Inferior parietal cortex (tissue), 1 donor: Measurements from ENCODE around the gene RNGTT.
A peak's percentile ranks its signal among the peaks of the same experiment; 100 is the strongest.
"Not testable (repeated sequence)": the region's sequence is repeated elsewhere in the genome, so short reads cannot be mapped to it uniquely, and the experiment has no call there.

ENCODE experiments used
- DNase-seq: peaks from one replicate; pipeline ENCODE4 v3.0.0-alpha.2; 2016; ENCODE audit errors: extremely low spot score

RNGTT gene

GRCh38 chr6:88814909-88815308 lies 148.5 kb downstream of the RNGTT start:
- DNase-seq, result no peak

DNA sequence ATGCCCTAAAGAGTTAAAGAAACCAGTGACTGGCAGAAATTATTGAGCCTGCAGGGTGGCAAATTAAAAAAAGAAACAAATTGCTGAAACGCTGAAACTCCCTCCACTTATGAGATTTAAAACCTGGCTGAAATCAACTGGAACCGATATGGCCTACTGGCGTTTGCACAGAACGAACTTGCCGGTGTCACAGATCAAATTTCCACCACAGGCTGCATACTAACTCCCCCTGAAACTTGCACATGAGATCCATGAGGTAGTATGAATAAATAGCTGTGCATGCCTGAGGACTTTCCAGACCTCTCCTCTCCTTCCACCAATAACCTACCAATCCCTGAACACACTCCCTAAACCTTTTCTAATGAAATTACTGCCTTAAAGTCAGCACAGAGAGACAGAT lies 150.4 kb downstream of the RNGTT start:
- DNase-seq, result no peak

DNA sequence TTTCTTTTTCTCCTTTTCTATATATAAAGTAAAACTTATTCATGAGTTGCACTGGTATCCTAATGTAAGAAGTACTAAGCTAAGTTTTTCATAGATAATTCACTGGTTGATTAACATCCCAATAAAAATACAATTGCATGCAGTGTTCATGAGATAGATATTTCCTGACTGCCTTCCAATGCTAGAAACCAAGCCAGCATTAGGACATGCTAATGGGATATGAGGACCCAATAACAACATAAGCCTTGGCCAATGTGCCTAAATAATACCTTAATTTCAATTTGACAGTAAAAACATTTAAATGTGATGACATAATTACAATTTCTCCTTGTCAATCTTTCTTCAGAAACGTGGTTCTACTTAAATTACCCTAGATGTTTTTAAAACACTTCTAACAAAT lies 152.7 kb downstream of the RNGTT start:
- no peak for DNase-seq

- no peak for DNase-seq
Measured at GRCh38 chr6:88810089-88810488, 153.3 kb downstream of the RNGTT start.

DNA sequence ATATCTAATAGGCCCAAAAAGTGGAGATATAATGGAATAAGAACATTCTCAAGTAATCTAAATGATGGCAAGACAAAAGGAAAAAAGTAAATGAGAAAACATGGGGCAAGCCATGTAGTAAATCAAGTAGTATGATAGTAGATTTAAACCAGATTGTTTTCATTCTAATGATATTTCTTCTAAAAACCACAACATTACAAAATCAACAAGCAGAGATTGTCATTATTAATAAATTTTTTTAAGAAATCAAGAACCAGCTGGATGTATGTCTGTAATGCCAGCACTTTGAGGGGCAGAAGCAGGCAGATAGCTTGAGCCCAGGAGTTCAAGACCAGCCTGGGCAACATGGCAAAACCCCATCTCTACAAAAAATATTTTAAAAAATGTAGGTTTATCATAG lies 155.0 kb downstream of the RNGTT start:
- DNase-seq, result no peak

- no peak for DNase-seq
Measured at GRCh38 chr6:88807622-88808021, 155.8 kb downstream of the RNGTT start.

DNA sequence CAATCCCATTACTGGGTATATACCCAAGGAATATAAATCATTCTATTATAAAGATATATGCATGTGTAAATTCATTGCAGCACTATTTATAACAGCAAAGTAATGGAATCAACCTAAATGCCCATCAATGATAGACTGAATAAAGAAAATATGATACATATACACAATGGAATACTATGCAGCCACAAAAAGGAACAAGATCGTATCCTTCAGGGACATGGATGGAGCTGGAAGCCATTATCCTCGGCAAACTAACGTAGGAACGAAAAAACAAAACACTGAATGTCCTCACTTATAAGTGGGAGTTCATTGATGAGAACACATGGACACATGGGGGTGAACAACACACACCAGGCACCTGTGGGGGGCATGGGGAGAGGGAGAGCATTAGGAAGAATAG lies 156.7 kb downstream of the RNGTT start:
- no peak for DNase-seq

- DNase-seq, result no peak
Measured at GRCh38 chr6:88804701-88805100, 158.7 kb downstream of the RNGTT start.

DNA sequence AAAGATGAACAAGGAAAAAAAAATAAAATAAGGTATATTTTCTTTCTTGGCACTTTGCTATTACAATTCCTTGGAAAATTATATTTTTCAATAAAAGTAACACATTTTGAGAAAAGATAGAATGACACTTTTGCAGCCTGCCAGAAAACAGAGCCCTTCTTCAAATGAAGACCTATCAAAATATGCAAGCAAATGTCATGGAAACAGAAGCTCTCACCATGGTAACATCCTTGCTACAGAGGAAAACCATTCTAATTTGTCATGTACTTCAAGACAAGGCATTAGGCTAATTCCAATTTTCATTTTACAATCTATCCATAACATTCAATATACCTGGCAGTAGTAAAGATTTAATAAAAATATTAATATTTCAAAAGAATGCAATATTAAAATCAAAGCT lies 177.9 kb downstream of the RNGTT start:
- DNase-seq, result no peak

DNA sequence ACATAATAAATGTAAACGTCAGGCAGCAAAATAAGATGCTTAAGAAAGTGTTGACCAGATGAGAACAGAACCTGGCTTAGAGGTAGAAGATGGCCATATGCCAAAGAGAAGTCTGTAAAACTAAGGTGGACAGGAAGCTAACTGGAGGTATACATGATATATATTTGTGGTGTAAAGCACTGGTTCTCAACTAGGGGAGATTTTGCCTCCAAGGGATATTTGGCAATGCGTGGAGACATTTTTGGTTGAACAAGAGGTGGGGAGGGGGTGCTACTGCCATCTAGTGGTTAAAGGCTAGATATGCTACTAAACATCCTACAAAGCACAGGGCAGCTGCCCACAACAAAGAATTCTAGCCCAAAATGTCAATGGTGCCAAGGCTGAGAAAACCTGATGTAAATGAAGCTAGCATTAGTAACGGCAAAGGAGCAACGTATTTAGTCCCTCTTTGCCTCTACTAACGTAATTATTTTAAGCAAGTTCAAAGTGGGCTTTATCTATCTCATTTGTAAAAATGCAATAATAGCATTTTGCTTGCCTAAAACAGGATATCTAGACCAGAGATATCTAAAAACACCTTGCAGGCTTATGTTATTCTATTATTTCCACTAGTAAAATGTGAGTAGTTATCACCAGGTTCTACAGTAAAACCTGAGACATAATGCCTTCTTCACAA lies 182.6 kb downstream of the RNGTT start:
- peak; percentile 77 for DNase-seq

DNA sequence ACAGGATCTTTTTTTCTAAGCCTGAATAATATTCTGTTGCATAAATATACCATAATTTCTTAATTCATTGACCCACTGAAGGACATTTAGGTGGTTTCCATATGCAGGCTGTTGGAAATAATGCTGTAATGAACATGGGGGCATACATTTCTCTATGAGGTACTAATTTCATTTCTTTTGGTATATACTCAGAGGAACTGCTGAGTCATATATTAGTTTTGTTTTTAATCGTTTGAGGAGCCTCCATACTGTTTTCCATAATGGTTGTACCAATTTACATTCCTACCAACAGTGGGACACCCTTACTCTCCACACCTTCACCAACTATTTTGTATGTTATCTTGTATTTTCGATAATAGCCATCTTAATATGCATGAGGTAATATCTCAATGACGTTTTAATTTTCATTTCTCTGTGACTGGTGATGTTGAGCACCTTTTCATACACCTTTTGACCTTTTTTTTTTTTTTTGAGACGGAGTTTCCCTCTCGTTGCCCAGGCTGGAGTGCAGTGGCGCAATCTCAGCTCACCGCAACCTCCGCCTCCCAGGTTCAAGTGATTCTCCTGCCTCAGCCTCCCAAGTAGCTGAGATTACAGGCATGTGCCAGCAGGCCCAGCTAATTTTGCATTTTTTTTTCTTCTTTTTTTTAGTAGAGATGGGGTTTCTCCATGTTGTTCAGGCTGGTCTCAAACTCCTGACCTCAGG lies 187.4 kb downstream of the RNGTT start:
- no peak for DNase-seq

GRCh38 chr6:88768114-88768513 lies 195.3 kb downstream of the RNGTT start:
- not testable (repeated sequence) for DNase-seq

DNA sequence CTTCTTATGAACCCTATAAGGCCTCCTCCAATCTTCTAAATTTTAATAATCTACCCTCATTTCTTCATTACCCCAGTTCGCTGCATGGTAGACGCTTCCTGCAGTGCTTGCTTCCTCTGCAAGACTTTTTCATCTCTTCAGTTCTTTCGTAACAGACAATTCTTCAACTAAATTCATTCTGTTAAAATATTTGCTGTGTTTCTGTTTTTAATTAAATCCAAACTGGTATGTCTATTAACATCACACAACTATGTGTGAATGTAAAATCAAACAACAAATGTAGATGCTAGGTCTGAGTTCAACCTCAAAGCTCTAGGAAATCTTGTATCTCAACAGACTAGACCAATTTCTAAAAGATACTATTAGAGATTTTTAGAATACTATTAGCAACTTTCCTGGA lies 199.3 kb downstream of the RNGTT start:
- no peak for DNase-seq

DNA sequence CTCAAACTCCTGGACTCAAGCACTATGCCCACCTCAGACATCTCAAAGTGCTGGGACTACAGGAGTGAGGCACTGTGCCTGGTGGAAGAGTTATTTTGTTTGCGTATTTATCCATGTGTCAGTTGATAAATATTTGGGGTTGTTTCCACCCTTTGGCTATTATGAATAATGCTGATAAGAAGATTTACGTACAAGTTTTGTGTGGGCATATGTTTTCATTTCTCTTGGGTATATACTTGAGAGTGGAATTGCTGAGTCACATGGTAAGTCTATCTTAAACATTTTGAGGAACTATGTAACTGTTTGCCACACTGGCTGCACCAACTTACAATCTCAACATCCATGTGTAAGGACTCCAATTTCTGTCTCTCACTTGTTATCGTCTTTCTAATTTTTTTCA lies 200.3 kb downstream of the RNGTT start:
- DNase-seq, result no peak

DNA sequence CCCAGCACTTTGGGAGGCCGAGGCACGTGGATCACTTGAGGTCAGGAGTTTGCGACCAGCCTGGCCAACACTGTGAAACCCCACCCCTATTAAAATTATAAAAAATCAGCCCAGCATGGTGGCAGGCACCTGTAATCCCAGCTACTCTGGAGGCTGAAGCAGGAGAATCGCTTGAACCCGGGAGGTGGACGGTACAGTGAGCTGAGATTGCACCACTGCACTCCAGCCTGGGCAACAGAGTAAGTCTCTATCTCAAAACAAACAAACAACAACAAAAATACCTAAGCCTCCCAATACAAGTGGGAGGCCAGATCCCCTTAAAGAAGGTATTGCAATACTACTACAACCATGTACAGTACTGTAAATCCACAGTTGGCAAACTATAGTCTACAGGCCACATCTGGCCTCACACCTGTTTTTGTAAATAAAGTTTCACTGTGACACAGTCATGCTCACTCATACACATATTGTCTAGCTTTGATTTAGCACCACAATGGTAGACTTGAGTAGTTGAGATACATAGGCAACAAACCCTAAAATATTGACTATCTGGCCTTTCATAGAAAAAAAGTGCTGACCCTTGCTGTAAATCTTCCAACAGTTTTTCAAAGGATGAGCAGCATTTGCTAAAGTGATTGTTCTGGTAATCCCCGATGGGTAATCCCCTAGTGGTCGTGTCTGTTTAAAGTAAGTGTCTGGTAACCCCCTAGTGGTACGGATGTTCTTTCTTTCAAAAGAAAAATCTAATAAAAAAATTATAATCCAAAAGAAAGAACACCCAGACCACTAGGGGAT lies 202.0 kb downstream of the RNGTT start:
- no peak for DNase-seq

- no peak for DNase-seq
Measured at GRCh38 chr6:88760091-88760490, 203.3 kb downstream of the RNGTT start.

GRCh38 chr6:88750936-88751335 lies 212.5 kb downstream of the RNGTT start:
- no peak for DNase-seq

- no peak for DNase-seq
Measured at GRCh38 chr6:88749849-88750248, 213.6 kb downstream of the RNGTT start.

DNA sequence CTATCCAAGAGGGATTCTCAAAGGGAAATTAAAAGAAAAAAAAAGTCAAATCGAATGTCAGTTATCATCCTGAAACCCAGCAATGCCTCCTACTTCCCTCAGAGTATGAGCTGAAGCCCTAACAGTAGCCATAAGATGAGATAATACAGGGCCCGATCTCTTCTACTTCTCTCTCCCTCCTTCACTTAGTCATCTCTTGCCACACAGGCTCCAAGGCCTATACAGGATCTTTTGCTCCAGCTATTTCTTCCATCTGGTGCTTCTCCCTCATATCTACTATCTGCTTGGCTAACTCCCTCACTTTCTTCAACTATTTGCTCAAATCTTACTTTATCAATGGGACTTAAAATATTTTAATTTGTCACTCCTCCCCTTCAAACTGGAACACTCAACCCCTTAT lies 215.3 kb downstream of the RNGTT start:
- no peak for DNase-seq

DNA sequence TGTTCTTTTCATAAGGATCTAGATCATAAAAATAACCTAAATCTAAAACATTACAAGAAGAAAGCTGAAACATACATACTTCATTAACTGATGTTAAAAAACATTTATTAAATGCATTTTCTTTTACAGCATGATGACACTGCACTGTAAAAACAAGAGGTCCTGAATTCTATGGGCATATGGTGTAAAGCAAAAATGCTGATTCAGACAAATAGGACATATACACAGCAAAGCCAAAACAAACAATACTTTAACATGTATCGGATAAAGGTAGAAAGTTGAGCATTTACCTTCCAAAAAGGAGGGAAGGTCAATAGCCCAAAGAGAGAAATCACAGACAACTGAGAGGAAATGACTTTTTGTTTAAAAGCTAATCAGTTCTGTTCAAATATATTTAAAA lies 221.5 kb downstream of the RNGTT start:
- no peak for DNase-seq

- DNase-seq, result no peak
Measured at GRCh38 chr6:88741071-88741470, 222.3 kb downstream of the RNGTT start.

GRCh38 chr6:88734544-88734943 lies 228.9 kb downstream of the RNGTT start:
- DNase-seq, result no peak

DNA sequence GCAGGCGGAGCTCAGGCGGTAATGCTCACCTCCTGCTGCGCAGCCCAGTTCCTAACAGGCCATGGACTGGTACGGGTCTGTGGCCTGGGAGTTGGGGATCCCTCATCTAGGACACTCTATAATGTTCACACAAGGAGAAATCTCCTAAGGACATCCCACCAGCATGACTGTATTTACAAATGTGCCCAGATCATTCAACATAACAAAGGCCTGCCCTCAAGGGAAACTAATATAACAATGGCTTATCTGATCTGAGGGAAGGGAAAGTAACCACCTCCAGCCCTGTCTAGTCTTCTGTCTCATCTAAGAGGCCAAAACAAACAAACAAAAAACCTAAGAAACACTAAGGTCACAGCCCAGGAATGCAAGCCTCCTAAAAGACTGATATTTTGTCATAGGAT lies 232.8 kb downstream of the RNGTT start:
- no peak for DNase-seq
